Testis (tissue), 3 donors: ENCODE results near the gene CYP3A4. TPM values are rescaled to one million over a fixed set of nuclear protein-coding genes. Genes with fewer than 3 reads are reported as not detected.
"Not testable (repeated sequence)": the region's sequence is repeated elsewhere in the genome, so short reads cannot be mapped to it uniquely, and the experiment has no call there.

Experiments
- DNase-seq: peaks from one replicate; pipeline ENCODE4 v3.0.0-alpha.2; 2019
- H3K27ac ChIP-seq, 2 donors: fragments of 200-600 bp; sonication (generic); one replicate each; pipeline ENCODE4 v1.5.1; 2019
- H3K27me3 ChIP-seq: fragments of 200-600 bp; sonication (generic); one replicate; pipeline ENCODE4 v1.5.1; 2019
- H3K36me3 ChIP-seq: fragments of 200-600 bp; sonication (generic); one replicate; pipeline ENCODE4 v1.5.1; 2017; ENCODE audit warnings: low read depth; ENCODE audit errors: missing control alignments
- H3K4me1 ChIP-seq: fragments of 200-600 bp; sonication (generic); one replicate; pipeline ENCODE4 v1.5.1; 2019
- H3K4me3 ChIP-seq, 2 donors: fragments of 200-600 bp; sonication (generic); one replicate each; pipeline ENCODE4 v1.5.1; 2017 to 2019
- H3K9me3 ChIP-seq: fragments of 200-600 bp; sonication (generic); one replicate; pipeline ENCODE4 v1.5.1; 2017
- CTCF ChIP-seq, 3 experiments: fragments of 450-650 bp in 2 of 3; fragments of 200-600 bp in 1 of 3; sonication (generic) in 1 of 3; IDR thresholded peaks; one replicate each; pipeline ENCODE4 v1.5.1; 2016 to 2019; ENCODE audit warnings: antibody characterized with exemption in 3 of 3, mild to moderate bottlenecking in 2 of 3, moderate library complexity in 1 of 3
- POLR2A ChIP-seq: fragments of 450-650 bp; IDR thresholded peaks from one replicate; pipeline ENCODE4 v1.6.1; 2017; ENCODE audit warnings: antibody characterized with exemption, mild to moderate bottlenecking, moderate library complexity
- WGBS, 2 donors: methylation state at CpG; one replicate each; pipeline ENCODE4 v1.1.5; 2018; 5-methylcytosine and 5-hydroxymethylcytosine counted together
- intact Hi-C: fragments of 100-400 bp; cut with DNase I; formaldehyde crosslinking; loops from one replicate; pipeline ENCODE4 v1.15.1; 2023; ENCODE audit warnings: low total_unique reads
- polyA plus RNA-seq: library from polyadenylated mRNA; stranded (reverse); fragments of 350-450 nt; fragmentation: Illumina TruSeq; extraction: RNeasy Lipid Tissue Mini Kit (QIAGEN cat#74804); gene quantifications from one replicate; pipeline ENCODE4 v1.2.3, GENCODE V29; 2014; ENCODE audit warnings: low read depth, low replicate concordance; ENCODE audit not compliant: insufficient read depth
- total RNA-seq, 2 donors: library from RNA; depleted of rRNA; stranded (reverse); fragments of >200 nt; gene quantifications; one replicate each; pipeline ENCODE4 v1.2.3, GENCODE V29; 2016

Gene CYP3A4
- total and polyA plus RNA-seq, 3 donors from 2014 or later: 0.34 to 1.8 (median 1.3) TPM

- no peaks in the 10 kb centered on the region for H3K4me1 ChIP-seq
- DNase-seq: no peak
- no peaks in the 10 kb centered on the region for H3K9me3 ChIP-seq
- no peaks in the 10 kb centered on the region for H3K36me3 ChIP-seq
- H3K4me3 ChIP-seq: no peak overlapping the region
- no peaks in the 10 kb centered on the region for H3K27me3 ChIP-seq
- TF ChIP-seq CTCF (IDR thresholded peaks at IDR 0.05): no peak
- no peak for TF ChIP-seq POLR2A
- 78 to 79% methylated on average over 4 of the region's 4 CpGs for WGBS, 2 donors
- H3K27ac ChIP-seq: no peak overlapping the region
- intact Hi-C loops: no loop called here
Measured at GRCh38 chr7:99789441-99790070, 5.6 kb upstream of the CYP3A4 start.

- no peak overlapping the region for H3K27ac ChIP-seq
- TF ChIP-seq CTCF (IDR thresholded peaks at IDR 0.05): no peak
- H3K27me3 ChIP-seq: no peaks in the 10 kb centered on the region
- intact Hi-C loops: no loop called here
- 69 to 77% methylated on average over 2 of the region's 2 CpGs for WGBS, 2 donors
- H3K36me3 ChIP-seq: no peaks in the 10 kb centered on the region
- no peaks in the 10 kb centered on the region for H3K9me3 ChIP-seq
- no peak overlapping the region for H3K4me3 ChIP-seq
- no peaks in the 10 kb centered on the region for H3K4me1 ChIP-seq
- DNase-seq: no peak
Measured at GRCh38 chr7:99788554-99788953, 4.6 kb upstream of the CYP3A4 start.

- Histone ChIP-seq H3K4me1 (no peaks in the 10 kb centered on the region), H3K36me3 (no peaks in the 10 kb centered on the region)
Measured at GRCh38 chr7:99786726-99787335, 2.8 kb upstream of the CYP3A4 start.

GRCh38 chr7:99785654-99786053 is 1.7 kb upstream of the CYP3A4 start:
- intact Hi-C loops, H3K27ac ChIP-seq: not testable (repeated sequence)
- WGBS, 2 donors: 66 to 79% methylated on average over 3 of the region's 3 CpGs

More at GRCh38 chr7:99786726-99787335, 2.8 kb upstream of the CYP3A4 start:
- no peak for DNase-seq
- no peaks in the 10 kb centered on the region for H3K9me3 ChIP-seq
- 56 to 69% methylated on average over 3 of the region's 3 CpGs for WGBS, 2 donors
- H3K27me3 ChIP-seq: no peaks in the 10 kb centered on the region
- no peak overlapping the region for H3K4me3 ChIP-seq
- H3K27ac ChIP-seq: no peak overlapping the region
- intact Hi-C loops: no loop called here
- TF ChIP-seq CTCF (IDR thresholded peaks at IDR 0.05) (no peak), POLR2A (no peak)

GRCh38 chr7:99782012-99782953 is 1.7 kb downstream of the CYP3A4 start:
- 82% methylated on average over 5 of the region's 5 CpGs for WGBS, 2 donors
- no peak for TF ChIP-seq POLR2A
- no peak for TF ChIP-seq CTCF (IDR thresholded peaks at IDR 0.05)
- Histone ChIP-seq H3K4me3 (no peak overlapping the region), H3K4me1 (no peaks in the 10 kb centered on the region), H3K27me3 (no peaks in the 10 kb centered on the region), H3K36me3 (no peaks in the 10 kb centered on the region), H3K27ac (no peak overlapping the region), H3K9me3 (no peaks in the 10 kb centered on the region)
- intact Hi-C loops: no loop called here
- DNase-seq: no peak

More at GRCh38 chr7:99785654-99786053, 1.7 kb upstream of the CYP3A4 start:
- not testable (repeated sequence) for H3K4me1 ChIP-seq, H3K36me3 ChIP-seq, H3K9me3 ChIP-seq, DNase-seq, H3K27me3 ChIP-seq, H3K4me3 ChIP-seq
